GM12864 (cell line): ENCODE results near the gene HMBS.

Source experiments
- DNase-seq: peaks from one replicate; pipeline ENCODE4 v3.0.0-alpha.2; 2011; ENCODE audit warnings: low read depth
- H3K4me3 ChIP-seq: 2 replicates; pipeline ENCODE4 v1.5.1; 2011; ENCODE audit warnings: mild to moderate bottlenecking, low read depth, low read length, control low read depth
- CTCF ChIP-seq: IDR thresholded peaks from 2 replicates; pipeline ENCODE4 v1.5.1; 2011; ENCODE audit warnings: low read depth, mild to moderate bottlenecking, moderate library complexity, low read length, control low read depth, inconsistent platforms; ENCODE audit errors: missing control alignments

HMBS gene

GRCh38 chr11:119116235-119116594, 31.5 kb downstream of the HMBS start:
- DNase-seq, result no peak
- TF ChIP-seq CTCF, result no peak
- H3K4me3 ChIP-seq, result no peak overlapping the region

DNA sequence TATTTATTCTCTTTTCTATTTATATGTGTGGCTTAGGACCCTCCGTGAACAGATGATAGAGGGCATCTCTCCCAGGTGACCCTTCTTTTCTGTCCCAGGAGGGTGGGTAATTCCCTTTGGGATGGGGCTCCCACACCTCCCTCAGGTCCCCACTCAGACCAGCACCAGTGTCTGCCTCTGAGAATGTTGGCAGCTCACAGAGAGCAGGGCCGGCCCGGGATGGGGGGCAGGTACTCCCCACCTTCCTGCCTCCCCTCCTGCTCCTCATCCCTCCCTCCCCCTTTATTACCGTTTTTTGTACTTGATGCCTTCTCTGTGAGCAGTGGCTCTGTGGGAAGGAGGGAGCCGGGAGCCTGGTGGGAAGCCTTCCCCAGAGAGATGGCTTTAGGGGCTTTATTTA, 31.9 kb downstream of the HMBS start:
- DNase-seq, result no peak
- H3K4me3 ChIP-seq, result no peak overlapping the region
- TF ChIP-seq CTCF, result no peak

- H3K4me3 ChIP-seq, result no peak overlapping the region
- TF ChIP-seq CTCF, result no peak
- no peak for DNase-seq
Measured at GRCh38 chr11:119117004-119117706, 32.5 kb downstream of the HMBS start.

DNA sequence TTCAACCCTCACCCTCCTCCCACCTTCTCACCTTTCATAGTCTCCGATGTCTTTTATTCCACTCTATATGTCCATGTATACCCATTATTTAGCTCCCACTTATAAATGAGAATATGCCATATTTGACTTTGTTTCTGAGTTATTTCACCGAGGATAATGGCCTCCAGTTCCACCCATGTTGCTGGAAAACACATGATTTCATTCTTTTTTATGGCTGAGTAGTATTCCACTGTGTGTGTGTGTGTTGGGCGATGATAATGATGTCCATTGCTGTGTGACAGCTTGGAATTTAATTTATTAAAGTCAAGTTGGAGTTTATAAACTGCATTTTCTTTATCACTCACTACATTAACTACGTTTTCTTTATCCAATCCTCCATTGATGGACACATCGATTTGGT, 33.5 kb downstream of the HMBS start:
- no peak for TF ChIP-seq CTCF
- no peak for DNase-seq
- no peak overlapping the region for H3K4me3 ChIP-seq

GRCh38 chr11:119118946-119119345, 34.3 kb downstream of the HMBS start:
- no peak overlapping the region for H3K4me3 ChIP-seq
- DNase-seq, result no peak
- no peak for TF ChIP-seq CTCF

GRCh38 chr11:119120639-119121007, 35.9 kb downstream of the HMBS start:
- DNase-seq, result no peak
- peak overlapping the region; percentile 60 for H3K4me3 ChIP-seq
- no peak for TF ChIP-seq CTCF
